Superior temporal gyrus (tissue), 1 donor: Measurements from ENCODE around the gene DHX34.
"Not testable (repeated sequence)": the region's sequence is repeated elsewhere in the genome, so short reads cannot be mapped to it uniquely, and the experiment has no call there.

Experiments
- DNase-seq: peaks from one replicate; pipeline ENCODE4 v3.0.0-alpha.2; 2016; ENCODE audit errors: extremely low spot score

The DHX34 gene

GRCh38 chr19:47390533-47391488 is 41.7 kb downstream of the DHX34 start:
- DNase-seq = no peak

- peak; percentile 85 for DNase-seq
Measured at GRCh38 chr19:47391510-47392223, 42.6 kb downstream of the DHX34 start.

- DNase-seq = no peak
Measured at GRCh38 chr19:47398707-47399597, 49.8 kb downstream of the DHX34 start.

- DNase-seq = no peak
Measured at GRCh38 chr19:47402504-47402903, 53.4 kb downstream of the DHX34 start.

GRCh38 chr19:47404334-47405196 is 55.5 kb downstream of the DHX34 start:
- DNase-seq = no peak

- no peak for DNase-seq
Measured at GRCh38 chr19:47405197-47405550, 56.1 kb downstream of the DHX34 start.

DNA sequence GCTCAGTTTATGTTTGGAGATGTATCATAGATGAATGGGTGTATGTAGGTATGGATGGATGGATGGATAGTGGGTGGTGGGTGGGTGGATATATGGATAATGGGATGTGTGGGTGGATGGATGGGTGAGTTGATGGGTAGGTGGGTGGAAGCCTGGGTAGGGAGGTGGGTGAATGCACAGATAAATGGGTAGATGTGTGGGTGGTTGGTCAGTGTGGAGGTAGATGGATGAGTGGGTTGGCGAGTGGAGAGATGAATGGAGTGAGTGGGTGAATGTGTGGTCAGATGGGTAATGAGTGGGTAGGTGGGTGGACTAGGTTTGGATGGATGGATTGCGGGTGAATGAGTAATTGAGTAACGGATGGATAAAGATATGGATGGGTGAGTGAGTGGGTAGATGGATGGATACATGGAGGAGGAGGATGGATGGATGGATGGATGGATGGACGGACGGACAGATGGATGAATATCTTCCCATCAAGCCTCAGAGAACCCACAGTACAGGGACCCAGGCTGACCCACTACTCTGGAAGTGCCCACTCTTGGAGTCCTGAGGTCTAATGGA is 56.8 kb downstream of the DHX34 start:
- DNase-seq = no peak

GRCh38 chr19:47406711-47407416 is 57.7 kb downstream of the DHX34 start:
- no peak for DNase-seq

- DNase-seq = no peak
Measured at GRCh38 chr19:47407417-47407774, 58.3 kb downstream of the DHX34 start.

- no peak for DNase-seq
Measured at GRCh38 chr19:47408156-47408938, 59.2 kb downstream of the DHX34 start.

- DNase-seq = no peak
Measured at GRCh38 chr19:47411101-47411500, 62.0 kb downstream of the DHX34 start.

GRCh38 chr19:47411696-47412095 is 62.6 kb downstream of the DHX34 start:
- not testable (repeated sequence) for DNase-seq

- DNase-seq = no peak
Measured at GRCh38 chr19:47413941-47414340, 64.8 kb downstream of the DHX34 start.

GRCh38 chr19:47414469-47414868 is 65.4 kb downstream of the DHX34 start:
- peak; percentile 23 for DNase-seq

DNA sequence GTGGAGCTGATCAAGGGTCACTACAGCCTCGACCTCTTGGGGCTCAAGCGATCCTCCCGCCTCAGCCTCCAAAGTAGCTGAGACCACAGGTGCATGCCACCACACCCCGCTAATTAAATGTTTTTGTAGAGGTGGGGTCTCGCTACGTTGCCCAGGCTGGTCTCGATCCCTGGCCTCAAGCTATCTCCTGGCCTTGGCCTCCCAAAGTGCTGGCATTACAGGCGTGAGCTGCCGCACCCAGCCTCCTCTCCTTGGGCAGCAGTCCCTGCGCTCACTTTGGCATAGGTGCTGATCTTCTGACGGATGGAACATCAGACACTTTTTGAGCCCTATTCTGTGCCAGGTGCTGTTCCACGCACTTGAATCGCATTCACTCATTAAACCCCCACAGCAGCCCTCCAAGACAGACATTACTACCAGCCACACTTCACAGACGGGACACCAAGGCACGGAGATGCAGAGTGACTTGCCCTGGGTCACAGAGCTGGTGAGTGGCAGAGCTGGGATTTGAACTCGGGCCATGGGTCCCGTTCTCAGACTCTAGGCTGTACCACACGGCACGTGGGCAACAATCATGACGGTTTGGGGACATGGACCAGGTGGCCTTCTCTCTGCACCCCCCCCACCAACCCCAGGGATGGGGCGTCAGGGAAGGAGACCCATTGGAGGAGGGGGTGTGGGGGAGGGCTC is 67.0 kb downstream of the DHX34 start:
- DNase-seq = no peak

DNA sequence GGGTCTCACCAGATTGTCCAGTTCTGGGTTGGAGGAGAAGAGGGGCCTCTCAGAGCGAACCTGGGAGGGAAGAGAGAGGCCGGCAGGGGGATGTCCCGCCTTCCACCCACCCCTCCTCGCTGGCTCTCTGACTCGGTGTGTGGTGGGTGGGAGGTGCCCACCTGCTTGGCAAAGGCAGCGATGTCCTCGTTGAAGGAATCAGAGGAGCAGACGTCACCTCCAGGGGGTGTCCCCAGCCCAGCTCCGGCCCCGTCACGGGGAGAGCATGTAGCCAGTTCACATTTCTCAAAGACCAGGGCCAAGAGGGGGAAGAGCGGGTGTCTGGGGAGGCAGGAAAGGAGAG is 67.5 kb downstream of the DHX34 start:
- DNase-seq = no peak

DNA sequence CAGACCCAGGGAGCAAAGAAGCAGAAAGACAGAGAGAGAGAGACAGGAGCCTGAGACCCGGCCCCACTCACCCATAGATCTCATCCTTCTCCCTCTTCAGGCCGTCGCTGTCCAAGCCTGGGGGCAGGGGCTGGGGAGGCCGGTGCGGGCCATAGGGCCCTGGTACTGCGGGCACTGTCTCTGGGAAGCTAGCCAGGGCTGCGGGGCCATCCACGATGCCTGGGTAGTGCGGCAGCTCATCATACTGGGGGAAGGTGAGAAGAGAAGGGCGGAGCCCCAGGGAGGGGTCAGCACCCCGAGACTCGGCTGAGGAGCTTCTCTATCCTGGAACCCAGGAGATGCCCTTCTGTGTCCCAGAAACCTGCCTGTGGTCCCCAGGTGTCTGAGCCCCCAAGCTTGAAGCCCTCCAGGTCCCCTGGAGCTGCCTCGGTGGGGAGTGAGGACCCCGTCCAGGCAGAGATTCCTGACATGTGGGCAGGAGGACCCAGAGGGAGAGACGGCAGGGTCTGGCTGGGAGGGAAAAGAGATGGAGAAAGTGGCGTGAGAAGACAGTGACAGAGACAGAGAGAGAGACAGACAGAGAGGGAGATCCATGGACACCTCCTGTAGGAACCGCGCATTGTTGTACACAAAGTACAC is 68.1 kb downstream of the DHX34 start:
- no peak for DNase-seq
